ENCODE measurements around the gene HSPA2.
"Not testable (repeated sequence)": the region's sequence is repeated elsewhere in the genome, so short reads cannot be mapped to it uniquely, and the experiment has no call there.

HSPA2 gene

GRCh38 chr14:64562436-64562835 lies 21.9 kb downstream of the HSPA2 start:
- no peak for DNase-seq

- no peak for DNase-seq
These were observed 23.2 kb downstream of the HSPA2 start for GRCh38 chr14:64563696-64564095.

- no peak for DNase-seq
These were observed 26.1 kb downstream of the HSPA2 start for GRCh38 chr14:64566651-64567122.

GRCh38 chr14:64569138-64569631 lies 28.6 kb downstream of the HSPA2 start:
- no peak for DNase-seq

GRCh38 chr14:64569646-64570045 lies 29.1 kb downstream of the HSPA2 start:
- not testable (repeated sequence) for DNase-seq

GRCh38 chr14:64572386-64573104 lies 32.0 kb downstream of the HSPA2 start:
- DNase-seq, result no peak

- DNase-seq, result no peak
These were observed 32.6 kb downstream of the HSPA2 start for GRCh38 chr14:64573109-64573508.

GRCh38 chr14:64574371-64575107 lies 34.0 kb downstream of the HSPA2 start:
- no peak for DNase-seq

GRCh38 chr14:64577211-64577610 lies 36.7 kb downstream of the HSPA2 start:
- no peak for DNase-seq

- no peak for DNase-seq
These were observed 39.9 kb downstream of the HSPA2 start for GRCh38 chr14:64580467-64580866.

GRCh38 chr14:64581363-64581762 lies 40.8 kb downstream of the HSPA2 start:
- no peak for DNase-seq

- no peak for DNase-seq
These were observed 41.3 kb downstream of the HSPA2 start for GRCh38 chr14:64581817-64582216.

- DNase-seq, result no peak
These were observed 43.6 kb downstream of the HSPA2 start for GRCh38 chr14:64584190-64584589.

GRCh38 chr14:64591809-64592208 lies 51.3 kb downstream of the HSPA2 start:
- no peak for DNase-seq

Measured in DMS153 (cell line).